UCSD-AML1 (cell line): Measurements from ENCODE around the gene ARID3A.
"Not testable (repeated sequence)": the region's sequence is repeated elsewhere in the genome, so short reads cannot be mapped to it uniquely, and the experiment has no call there.

ENCODE experiments used
- DNase-seq: peaks from one replicate; lab custom pipeline; 2025; ENCODE audit not compliant: unreplicated experiment; lab: John Stamatoyannopoulos, UW

Gene ARID3A

DNA sequence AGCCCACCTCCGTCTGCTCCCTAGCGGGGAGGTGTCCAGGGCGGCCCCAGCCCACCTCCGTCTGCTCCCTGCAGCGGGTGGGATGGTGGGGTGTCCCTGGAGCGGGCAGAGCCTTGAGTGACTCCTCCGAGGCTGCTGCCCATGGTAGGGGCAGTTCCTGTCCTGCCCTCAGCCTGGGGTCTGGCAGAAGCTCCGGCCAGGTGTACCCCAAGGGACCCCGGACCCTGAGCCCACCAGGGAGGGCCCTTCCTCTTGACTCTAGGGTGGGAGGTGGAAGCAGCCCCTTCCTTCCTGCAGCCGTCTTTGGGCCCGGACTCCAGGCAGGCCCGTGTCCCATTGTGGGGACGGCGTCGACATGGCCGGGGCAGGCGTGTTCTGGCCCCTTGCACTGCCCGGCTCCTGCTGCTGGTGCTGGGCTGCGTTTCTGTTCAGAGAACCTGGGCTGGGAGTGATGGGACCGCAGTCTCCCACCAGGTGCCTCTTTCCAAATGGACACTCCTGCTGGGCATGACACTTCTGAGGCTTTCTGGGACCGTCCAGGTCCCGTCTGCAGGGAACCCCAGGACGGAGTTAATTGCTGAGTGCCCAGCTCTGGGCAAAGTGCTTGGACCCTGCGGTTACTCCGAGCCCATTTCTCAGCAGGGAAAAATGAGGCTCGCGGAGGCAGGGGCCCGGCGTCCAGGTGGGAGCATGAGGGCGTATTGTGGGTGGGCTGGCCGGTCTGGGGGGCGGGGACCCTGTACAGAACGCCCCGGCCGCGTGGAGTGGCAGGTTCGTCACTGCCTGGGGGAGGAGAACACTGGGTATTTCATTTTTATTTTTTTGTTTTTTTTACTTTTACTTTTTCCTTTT is 19.8 kb downstream of the ARID3A start:
- DNase-seq, result no peak

- DNase-seq, result no peak
Measured at GRCh38 chr19:947090-947706, 21.4 kb downstream of the ARID3A start.

GRCh38 chr19:947707-948539 is 22.1 kb downstream of the ARID3A start:
- peak; percentile 67 for DNase-seq

GRCh38 chr19:948842-949496 is 23.1 kb downstream of the ARID3A start:
- no peak for DNase-seq

DNA sequence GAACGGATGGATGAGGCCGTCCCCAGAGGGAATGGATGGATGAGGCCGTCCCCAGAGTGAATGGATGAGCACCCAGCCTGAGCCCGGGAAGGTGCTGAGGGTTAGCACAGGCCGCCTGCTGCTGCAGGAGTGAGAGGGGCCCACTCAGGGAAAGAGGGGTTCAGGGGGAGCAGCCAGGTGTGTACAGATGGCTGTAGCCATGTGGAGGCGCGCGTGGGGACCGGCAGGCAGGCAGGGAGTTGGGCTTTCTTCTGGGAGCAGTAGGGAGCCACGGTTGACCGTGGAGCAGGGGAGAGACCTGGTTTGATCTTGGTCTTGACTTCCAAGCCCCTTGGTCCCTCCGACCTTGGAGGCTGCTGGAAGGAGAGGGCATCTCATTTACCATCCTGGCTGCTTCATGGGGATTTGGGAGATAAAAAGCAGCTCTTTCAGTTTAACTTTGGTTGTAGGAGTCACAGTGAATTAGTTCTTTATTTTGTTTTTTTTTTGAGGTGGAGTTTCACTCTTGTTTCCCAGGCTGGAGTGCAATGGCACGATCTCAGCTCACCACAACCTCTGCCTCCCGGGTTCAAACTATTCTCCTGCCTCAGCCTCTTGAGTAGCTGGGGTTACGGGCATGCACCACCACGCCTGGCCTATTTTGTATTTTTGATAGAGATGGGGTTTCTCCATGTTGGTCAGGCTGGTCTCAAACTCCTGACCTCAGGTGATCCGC is 24.7 kb downstream of the ARID3A start:
- no peak for DNase-seq

- DNase-seq, result no peak
Measured at GRCh38 chr19:952049-952679, 26.3 kb downstream of the ARID3A start.

DNA sequence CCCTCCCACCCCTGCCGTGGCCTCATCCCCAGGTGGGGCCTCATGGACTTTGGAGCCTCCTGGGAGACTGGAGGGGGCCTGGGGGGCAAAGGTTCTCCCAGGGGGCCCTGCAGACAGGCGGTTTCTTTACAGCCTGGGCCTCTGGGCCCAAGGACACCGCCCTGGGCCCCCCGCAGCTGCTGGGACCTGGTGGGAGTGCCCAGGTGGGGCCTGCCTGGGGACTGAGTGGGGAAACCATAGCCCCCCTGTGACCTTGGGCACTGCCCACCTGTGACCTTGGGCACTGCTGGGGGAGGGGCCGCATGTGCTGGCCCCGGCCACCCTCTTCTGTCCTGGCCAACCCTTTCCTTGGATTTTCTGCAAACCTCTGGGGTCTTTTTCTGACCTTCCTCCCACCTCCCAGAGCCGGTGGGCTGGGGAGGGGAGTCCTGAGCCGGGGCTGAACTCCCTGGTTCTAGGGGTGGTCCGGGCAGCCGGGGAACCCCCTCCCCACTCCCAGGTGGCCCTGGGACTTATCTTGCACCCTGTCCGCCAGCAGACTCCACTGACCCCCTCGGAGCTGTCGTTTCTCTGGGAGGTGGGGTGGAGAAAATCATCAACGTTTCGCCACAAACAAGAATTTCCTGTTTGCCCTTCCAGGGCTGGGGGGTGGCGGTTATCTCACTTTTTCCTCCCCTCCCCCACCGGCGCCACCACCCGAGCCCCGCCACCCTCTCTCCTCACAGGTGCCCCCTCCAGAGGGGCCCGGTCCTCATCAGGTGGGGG is 27.0 kb downstream of the ARID3A start:
- no peak for DNase-seq

- no peak for DNase-seq
Measured at GRCh38 chr19:953445-954271, 27.8 kb downstream of the ARID3A start.

- DNase-seq, result no peak
Measured at GRCh38 chr19:954272-954671, 28.4 kb downstream of the ARID3A start.

DNA sequence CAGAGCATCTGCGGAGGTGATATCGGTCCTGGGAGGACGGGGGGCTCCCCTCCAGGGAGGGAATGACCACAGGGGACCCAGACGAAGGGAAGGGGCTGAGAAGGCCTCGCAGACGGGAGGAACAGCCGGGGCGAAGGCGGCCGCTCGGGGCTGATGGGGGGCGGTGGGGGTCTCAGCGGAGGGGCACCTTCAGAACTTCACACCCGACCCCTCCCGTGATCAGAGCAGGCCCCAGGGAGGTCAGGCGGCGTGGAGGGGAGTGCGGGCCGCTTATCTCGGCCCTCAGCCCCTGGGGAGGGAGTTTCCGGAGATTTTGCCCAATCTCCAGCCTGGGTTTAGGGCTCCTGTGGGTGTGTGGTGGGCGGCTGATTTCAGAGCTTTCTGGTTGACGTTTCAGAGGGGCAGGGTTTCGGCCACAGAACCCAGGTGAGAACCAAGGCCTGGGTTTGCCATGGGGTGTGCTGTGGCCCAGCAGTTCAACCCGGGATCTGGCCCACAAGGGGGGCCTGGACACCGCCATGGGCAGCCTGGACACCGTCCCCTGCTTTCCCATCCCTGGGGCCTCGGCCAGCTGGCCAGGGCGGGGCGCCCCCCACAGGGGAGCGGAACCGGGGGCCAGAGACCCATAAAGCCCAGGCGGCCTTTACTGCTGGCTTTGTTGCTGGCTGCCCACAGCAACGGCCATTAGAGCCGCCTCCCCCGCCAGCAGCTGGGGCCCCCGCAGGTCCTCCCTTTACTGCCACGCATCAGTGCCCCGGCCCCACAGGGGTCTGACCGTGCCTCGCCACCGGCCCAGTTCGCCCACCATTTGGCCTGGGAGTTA is 29.0 kb downstream of the ARID3A start:
- DNase-seq, result no peak

GRCh38 chr19:955803-956765 is 30.2 kb downstream of the ARID3A start:
- no peak for DNase-seq

DNA sequence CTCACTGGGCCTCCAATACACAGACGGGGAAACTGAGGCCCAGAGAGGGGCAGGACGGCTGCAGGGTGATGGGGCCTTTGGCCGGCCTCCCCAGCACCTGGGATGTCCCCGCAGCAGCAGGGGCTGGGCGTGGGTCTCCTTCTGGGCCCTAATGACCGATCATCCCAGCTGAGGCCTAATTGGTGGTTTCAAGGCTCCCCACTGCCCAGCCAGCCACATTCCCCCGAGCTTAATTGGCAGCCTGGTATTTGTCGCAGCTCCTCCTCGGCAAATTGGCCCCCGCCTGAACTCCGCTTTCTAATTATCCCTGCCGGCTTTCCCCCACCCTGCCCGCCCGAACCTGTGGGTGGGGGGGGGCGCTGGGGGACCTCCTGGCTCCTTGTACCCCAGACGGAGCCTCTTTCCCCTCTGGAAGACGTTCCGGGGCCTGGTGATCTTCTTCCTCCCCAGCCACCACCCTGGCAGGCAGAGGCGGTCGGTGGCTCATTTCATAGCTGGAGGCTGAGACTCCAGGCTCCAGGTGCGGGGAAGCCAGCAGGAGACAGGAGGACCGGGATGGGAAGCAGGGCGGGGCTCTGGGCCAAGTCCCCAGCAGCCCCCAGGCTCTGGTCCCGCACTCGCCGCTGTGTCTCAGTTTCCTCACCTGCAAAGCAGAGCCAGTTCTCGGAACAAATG is 31.1 kb downstream of the ARID3A start:
- no peak for DNase-seq

DNA sequence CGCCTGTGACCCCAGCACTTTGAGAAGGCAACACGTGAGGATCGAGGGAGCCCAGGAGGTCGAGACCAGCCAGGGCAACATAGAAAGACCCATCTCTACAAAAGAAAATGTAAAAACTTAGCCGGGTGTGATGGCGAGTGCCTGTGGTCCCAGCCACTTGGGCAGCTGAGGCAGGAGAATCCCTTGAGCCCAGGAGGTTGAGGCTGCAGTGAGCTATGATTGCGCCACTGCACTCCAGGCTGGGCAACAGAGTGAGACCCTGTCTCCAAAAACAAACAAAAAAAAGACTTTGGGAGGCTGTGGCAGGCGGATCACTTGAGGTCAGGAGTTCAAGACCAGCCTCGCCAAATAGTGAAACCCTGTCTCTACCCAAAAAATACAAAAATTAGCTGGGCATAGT is 31.7 kb downstream of the ARID3A start:
- DNase-seq, result not testable (repeated sequence)

GRCh38 chr19:958967-959855 is 33.4 kb downstream of the ARID3A start:
- no peak for DNase-seq

GRCh38 chr19:960020-960419 is 34.2 kb downstream of the ARID3A start:
- no peak for DNase-seq
